ENCODE measurements around the gene PRLHR.
"Not testable (repeated sequence)": the region's sequence is repeated elsewhere in the genome, so short reads cannot be mapped to it uniquely, and the experiment has no call there.

Gene PRLHR

GRCh38 chr10:118621304-118621942, 26.0 kb upstream of the PRLHR start:
- Histone ChIP-seq H3K36me3 (ENCODE audit: control insufficient read depth, insufficient read depth, low read length) (no peaks in the 10 kb centered on the region), H3K4me3 (ENCODE audit: low read depth, low read length) (no peak overlapping the region), H3K27ac (ENCODE audit: low read depth, low read length) (no peak overlapping the region), H3K4me1 (ENCODE audit: control insufficient read depth, insufficient read depth, low read length) (peaks cover 8% of the 10 kb centered on the region; the same call in 1 of the 2 replicates), H3K9ac (ENCODE audit: low read depth, low read length) (no peak overlapping the region), H3K9me3 (ENCODE audit: control insufficient read depth, insufficient read depth, low read length) (no peaks in the 10 kb centered on the region), H3K27me3 (ENCODE audit: control insufficient read depth, insufficient read depth, low read length) (no peaks in the 10 kb centered on the region)

- not testable (repeated sequence) for H3K4me3 ChIP-seq (ENCODE audit: low read depth, low read length); H3K9me3 ChIP-seq (ENCODE audit: control insufficient read depth, insufficient read depth, low read length); H3K9ac ChIP-seq (ENCODE audit: low read depth, low read length); H3K27ac ChIP-seq (ENCODE audit: low read depth, low read length); H3K36me3 ChIP-seq (ENCODE audit: control insufficient read depth, insufficient read depth, low read length); H3K4me1 ChIP-seq (ENCODE audit: control insufficient read depth, insufficient read depth, low read length); H3K27me3 ChIP-seq (ENCODE audit: control insufficient read depth, insufficient read depth, low read length)
These were observed 18.4 kb upstream of the PRLHR start for GRCh38 chr10:118613863-118614262.

GRCh38 chr10:118610577-118610976, 15.1 kb upstream of the PRLHR start:
- H3K4me3 ChIP-seq (ENCODE audit: low read depth, low read length): no peak overlapping the region
- H3K27ac ChIP-seq (ENCODE audit: low read depth, low read length): no peak overlapping the region
- H3K27me3 ChIP-seq (ENCODE audit: control insufficient read depth, insufficient read depth, low read length): no peaks in the 10 kb centered on the region
- no peaks in the 10 kb centered on the region for H3K36me3 ChIP-seq (ENCODE audit: control insufficient read depth, insufficient read depth, low read length)
- 0 out of 2 replicates have a peak, but pooled peaks cover 3% of the 10 kb centered on the region for H3K9me3 ChIP-seq (ENCODE audit: control insufficient read depth, insufficient read depth, low read length)
- H3K9ac ChIP-seq (ENCODE audit: low read depth, low read length): no peak overlapping the region
- no peaks in the 10 kb centered on the region for H3K4me1 ChIP-seq (ENCODE audit: control insufficient read depth, insufficient read depth, low read length)

GRCh38 chr10:118607768-118608354, 12.4 kb upstream of the PRLHR start:
- no peaks in the 10 kb centered on the region for H3K27me3 ChIP-seq (ENCODE audit: control insufficient read depth, insufficient read depth, low read length)
- H3K9ac ChIP-seq (ENCODE audit: low read depth, low read length): no peak overlapping the region
- H3K4me1 ChIP-seq (ENCODE audit: control insufficient read depth, insufficient read depth, low read length): no peaks in the 10 kb centered on the region
- H3K9me3 ChIP-seq (ENCODE audit: control insufficient read depth, insufficient read depth, low read length): 0 out of 2 replicates have a peak, but pooled peaks cover 3% of the 10 kb centered on the region
- no peak overlapping the region for H3K4me3 ChIP-seq (ENCODE audit: low read depth, low read length)
- no peaks in the 10 kb centered on the region for H3K36me3 ChIP-seq (ENCODE audit: control insufficient read depth, insufficient read depth, low read length)
- no peak overlapping the region for H3K27ac ChIP-seq (ENCODE audit: low read depth, low read length)

- Histone ChIP-seq H3K4me1 (ENCODE audit: control insufficient read depth, insufficient read depth, low read length) (no peaks in the 10 kb centered on the region), H3K27ac (ENCODE audit: low read depth, low read length) (no peak overlapping the region), H3K9me3 (ENCODE audit: control insufficient read depth, insufficient read depth, low read length) (0 out of 2 replicates have a peak, but pooled peaks cover 3% of the 10 kb centered on the region), H3K9ac (ENCODE audit: low read depth, low read length) (no peak overlapping the region), H3K27me3 (ENCODE audit: control insufficient read depth, insufficient read depth, low read length) (no peaks in the 10 kb centered on the region), H3K4me3 (ENCODE audit: low read depth, low read length) (no peak overlapping the region), H3K36me3 (ENCODE audit: control insufficient read depth, insufficient read depth, low read length) (no peaks in the 10 kb centered on the region)
These were observed 10.2 kb upstream of the PRLHR start for GRCh38 chr10:118605694-118606093.

- H3K4me1 ChIP-seq (ENCODE audit: control insufficient read depth, insufficient read depth, low read length): peaks cover 11% of the 10 kb centered on the region
- H3K27me3 ChIP-seq (ENCODE audit: control insufficient read depth, insufficient read depth, low read length): peaks cover 43% of the 10 kb centered on the region
- H3K4me3 ChIP-seq (ENCODE audit: low read depth, low read length): peak overlapping the region; percentile 72
- no peak overlapping the region for H3K27ac ChIP-seq (ENCODE audit: low read depth, low read length)
- H3K9me3 ChIP-seq (ENCODE audit: control insufficient read depth, insufficient read depth, low read length): no peaks in the 10 kb centered on the region
- no peak overlapping the region for H3K9ac ChIP-seq (ENCODE audit: low read depth, low read length)
- H3K36me3 ChIP-seq (ENCODE audit: control insufficient read depth, insufficient read depth, low read length): no peaks in the 10 kb centered on the region
These were observed 1.1 kb upstream of the PRLHR start for GRCh38 chr10:118596426-118597124.

- H3K4me1 ChIP-seq (ENCODE audit: control insufficient read depth, insufficient read depth, low read length): peaks cover 11% of the 10 kb centered on the region
- peaks cover 43% of the 10 kb centered on the region for H3K27me3 ChIP-seq (ENCODE audit: control insufficient read depth, insufficient read depth, low read length)
- no peaks in the 10 kb centered on the region for H3K36me3 ChIP-seq (ENCODE audit: control insufficient read depth, insufficient read depth, low read length)
- H3K27ac ChIP-seq (ENCODE audit: low read depth, low read length): no peak overlapping the region
- no peak overlapping the region for H3K9ac ChIP-seq (ENCODE audit: low read depth, low read length)
- H3K4me3 ChIP-seq (ENCODE audit: low read depth, low read length): peak overlapping the region; percentile 72
- H3K9me3 ChIP-seq (ENCODE audit: control insufficient read depth, insufficient read depth, low read length): no peaks in the 10 kb centered on the region
These were observed 406 bp downstream of the PRLHR start for GRCh38 chr10:118595064-118595420.

- H3K4me3 ChIP-seq (ENCODE audit: low read depth, low read length): peak overlapping the region; percentile 72; the same call in 1 of the 2 replicates
- no peaks in the 10 kb centered on the region for H3K36me3 ChIP-seq (ENCODE audit: control insufficient read depth, insufficient read depth, low read length)
- H3K9ac ChIP-seq (ENCODE audit: low read depth, low read length): no peak overlapping the region
- H3K27ac ChIP-seq (ENCODE audit: low read depth, low read length): no peak overlapping the region
- H3K9me3 ChIP-seq (ENCODE audit: control insufficient read depth, insufficient read depth, low read length): no peaks in the 10 kb centered on the region
- H3K27me3 ChIP-seq (ENCODE audit: control insufficient read depth, insufficient read depth, low read length): peaks cover 43% of the 10 kb centered on the region
- H3K4me1 ChIP-seq (ENCODE audit: control insufficient read depth, insufficient read depth, low read length): peaks cover 11% of the 10 kb centered on the region
These were observed 920 bp downstream of the PRLHR start for GRCh38 chr10:118594392-118595063.

GRCh38 chr10:118592675-118593330, 2.6 kb downstream of the PRLHR start:
- Histone ChIP-seq H3K36me3 (ENCODE audit: control insufficient read depth, insufficient read depth, low read length) (no peaks in the 10 kb centered on the region), H3K9me3 (ENCODE audit: control insufficient read depth, insufficient read depth, low read length) (no peaks in the 10 kb centered on the region), H3K4me3 (ENCODE audit: low read depth, low read length) (no peak overlapping the region), H3K9ac (ENCODE audit: low read depth, low read length) (no peak overlapping the region), H3K27me3 (ENCODE audit: control insufficient read depth, insufficient read depth, low read length) (peaks cover 43% of the 10 kb centered on the region), H3K4me1 (ENCODE audit: control insufficient read depth, insufficient read depth, low read length) (peaks cover 11% of the 10 kb centered on the region), H3K27ac (ENCODE audit: low read depth, low read length) (no peak overlapping the region)

GRCh38 chr10:118590334-118590733, 5.1 kb downstream of the PRLHR start:
- no peaks in the 10 kb centered on the region for H3K36me3 ChIP-seq (ENCODE audit: control insufficient read depth, insufficient read depth, low read length)
- H3K4me3 ChIP-seq (ENCODE audit: low read depth, low read length): no peak overlapping the region
- H3K9me3 ChIP-seq (ENCODE audit: control insufficient read depth, insufficient read depth, low read length): no peaks in the 10 kb centered on the region
- H3K27me3 ChIP-seq (ENCODE audit: control insufficient read depth, insufficient read depth, low read length): peaks cover 36% of the 10 kb centered on the region
- no peak overlapping the region for H3K27ac ChIP-seq (ENCODE audit: low read depth, low read length)
- peaks cover 5% of the 10 kb centered on the region for H3K4me1 ChIP-seq (ENCODE audit: control insufficient read depth, insufficient read depth, low read length)
- H3K9ac ChIP-seq (ENCODE audit: low read depth, low read length): no peak overlapping the region

Measured in HUES48 (cell line).